Measurements from ENCODE around the gene PSMD13. TPM values are rescaled to one million over a fixed set of nuclear protein-coding genes. Genes with fewer than 3 reads are reported as not detected.

The PSMD13 gene
- total RNA-seq, 2 experiments from 2014 or later = 130 to 131 TPM

- ATAC-seq (ENCODE audit: low read depth) (peak; percentile 43), DNase-seq (peak; percentile 78)
- peaks cover 36% of the 10 kb centered on the region for H3K4me1 Mint-ChIP-seq
- no peaks in the 10 kb centered on the region for H3K27me3 Mint-ChIP-seq
- peaks cover 51% of the 10 kb centered on the region for H3K36me3 Mint-ChIP-seq
- H3K27ac Mint-ChIP-seq = peak overlapping the region; percentile 98
- H3K4me3 Mint-ChIP-seq = peak overlapping the region; percentile 90
- H3K9me3 Mint-ChIP-seq = no peaks in the 10 kb centered on the region
- POLR2A ChIA-PET = interaction anchor here (0.6 to 16.3 kb wide), 24 partner anchors 7 to 219 kb away, joined by 3 to 336 read pairs (median 4); partner anchors contain the start of genes BET1L, IFITM1, IFITM2 and IFITM5
These were observed 51.2 kb downstream of the PSMD13 start for GRCh38 chr11:287821-288477.

GRCh38 chr11:288478-289397, 52.0 kb downstream of the PSMD13 start, which contains the start of gene PGGHG:
PGGHG (plus strand) TSS chr11:289126; CDS start chr11:289817, 691 bp downstream.
- POLR2A ChIA-PET = interaction anchor here (0.8 to 16.3 kb wide), 17 partner anchors 9 to 160 kb away, joined by 3 to 336 read pairs (median 27); partner anchors contain the start of genes BET1L, IFITM1, IFITM5 and NLRP6
- ATAC-seq (ENCODE audit: low read depth) (peak; percentile 38), DNase-seq (peak; percentile 88)
- Mint-ChIP-seq H3K27ac (peak within 1 kb of the TSS; percentile 98), H3K36me3 (peaks cover 46% of the 10 kb centered on the region), H3K9me3 (no peaks in the 10 kb centered on the region), H3K4me1 (peaks cover 33% of the 10 kb centered on the region), H3K27me3 (no peaks in the 10 kb centered on the region), H3K4me3 (peak within 1 kb of the TSS; percentile 93)

- Mint-ChIP-seq H3K36me3 (peaks cover 48% of the 10 kb centered on the region), H3K4me3 (peak overlapping the region; percentile 93), H3K4me1 (peaks cover 35% of the 10 kb centered on the region), H3K27me3 (no peaks in the 10 kb centered on the region), H3K27ac (peak overlapping the region; percentile 95), H3K9me3 (no peaks in the 10 kb centered on the region)
- ATAC-seq (ENCODE audit: low read depth) (peak; percentile 0), DNase-seq (peak; percentile 65)
- POLR2A ChIA-PET = interaction anchor here (0.8 to 16.3 kb wide), 13 partner anchors 10 to 159 kb away, joined by 3 to 336 read pairs (median 43); partner anchors contain the start of genes BET1L, IFITM1, IFITM5 and NLRP6
These were observed 52.6 kb downstream of the PSMD13 start for GRCh38 chr11:289398-289711.

GRCh38 chr11:289712-290620, 53.2 kb downstream of the PSMD13 start:
- Mint-ChIP-seq H3K4me3 (peak overlapping the region; percentile 93), H3K4me1 (peaks cover 34% of the 10 kb centered on the region), H3K27me3 (no peaks in the 10 kb centered on the region), H3K27ac (peak overlapping the region; percentile 95), H3K36me3 (peaks cover 44% of the 10 kb centered on the region), H3K9me3 (no peaks in the 10 kb centered on the region)
- POLR2A ChIA-PET = interaction anchor here (0.7 to 16.3 kb wide), 19 partner anchors 10 to 159 kb away, joined by 3 to 336 read pairs (median 25); partner anchors contain the start of genes BET1L, IFITM1, IFITM2 and IFITM5
- peak; percentile 7 for ATAC-seq (ENCODE audit: low read depth)
- DNase-seq = peak; percentile 70

- Mint-ChIP-seq H3K9me3 (no peaks in the 10 kb centered on the region), H3K36me3 (peaks cover 39% of the 10 kb centered on the region), H3K4me1 (peaks cover 35% of the 10 kb centered on the region), H3K27ac (peak overlapping the region; percentile 95), H3K4me3 (peak overlapping the region; percentile 93), H3K27me3 (no peaks in the 10 kb centered on the region)
- POLR2A ChIA-PET = interaction anchor here (0.7 to 16.3 kb wide), 14 partner anchors 9 to 83 kb away, joined by 3 to 336 read pairs (median 26); partner anchors contain the start of genes BET1L, IFITM1, IFITM2 and IFITM5
- ATAC-seq (ENCODE audit: low read depth) = no peak
- no peak for DNase-seq
These were observed 54.0 kb downstream of the PSMD13 start for GRCh38 chr11:290621-291231.

GRCh38 chr11:291281-292210, 54.8 kb downstream of the PSMD13 start:
- DNase-seq = peak; percentile 34
- Mint-ChIP-seq H3K27ac (peak overlapping the region; percentile 95), H3K4me3 (peak overlapping the region; percentile 93), H3K9me3 (no peaks in the 10 kb centered on the region), H3K36me3 (peaks cover 38% of the 10 kb centered on the region), H3K4me1 (peaks cover 33% of the 10 kb centered on the region), H3K27me3 (no peaks in the 10 kb centered on the region)
- no peak for ATAC-seq (ENCODE audit: low read depth)
- POLR2A ChIA-PET = interaction anchor here (0.7 to 16.3 kb wide), 10 partner anchors 10 to 84 kb away, joined by 3 to 336 read pairs (median 26); partner anchors contain the start of genes BET1L, IFITM1, NLRP6 and RIC8A

- peak overlapping the region; percentile 93 for H3K4me3 Mint-ChIP-seq
- no peaks in the 10 kb centered on the region for H3K9me3 Mint-ChIP-seq
- peak; percentile 44 for DNase-seq
- POLR2A ChIA-PET = interaction anchor here (0.7 to 16.3 kb wide), 8 partner anchors 9 to 85 kb away, joined by 3 to 336 read pairs (median 5); partner anchors contain the start of genes BET1L, IFITM2, NLRP6 and RIC8A
- H3K36me3 Mint-ChIP-seq = peaks cover 36% of the 10 kb centered on the region
- peaks cover 35% of the 10 kb centered on the region for H3K4me1 Mint-ChIP-seq
- H3K27ac Mint-ChIP-seq = peak overlapping the region; percentile 95
- no peaks in the 10 kb centered on the region for H3K27me3 Mint-ChIP-seq
- no peak for ATAC-seq (ENCODE audit: low read depth)
These were observed 55.7 kb downstream of the PSMD13 start for GRCh38 chr11:292211-293121.

- POLR2A ChIA-PET = interaction anchor here (1.1 to 13.4 kb wide), 7 partner anchors 14 to 275 kb away, joined by 3 to 264 read pairs (median 4); partner anchors contain the start of genes BET1L, IFITM2, NLRP6 and RIC8A
- H3K4me1 Mint-ChIP-seq = peaks cover 44% of the 10 kb centered on the region
- H3K4me3 Mint-ChIP-seq = peak overlapping the region; percentile 28
- no peaks in the 10 kb centered on the region for H3K27me3 Mint-ChIP-seq
- ATAC-seq (ENCODE audit: low read depth) (no peak), DNase-seq (peak; percentile 36)
- peaks cover 30% of the 10 kb centered on the region for H3K36me3 Mint-ChIP-seq
- no peaks in the 10 kb centered on the region for H3K9me3 Mint-ChIP-seq
- no peak overlapping the region for H3K27ac Mint-ChIP-seq
These were observed 56.6 kb downstream of the PSMD13 start for GRCh38 chr11:293271-293851.

GRCh38 chr11:293852-294661, 57.3 kb downstream of the PSMD13 start:
- Mint-ChIP-seq H3K4me3 (peak overlapping the region; percentile 71), H3K27ac (peak overlapping the region; percentile 76), H3K4me1 (peaks cover 46% of the 10 kb centered on the region), H3K9me3 (no peaks in the 10 kb centered on the region), H3K27me3 (no peaks in the 10 kb centered on the region), H3K36me3 (peaks cover 30% of the 10 kb centered on the region)
- no peak for ATAC-seq (ENCODE audit: low read depth)
- POLR2A ChIA-PET = interaction anchor here (0.6 to 13.4 kb wide), 8 partner anchors 14 to 282 kb away, joined by 3 to 264 read pairs (median 4); partner anchors contain the start of genes BET1L, NLRP6 and RIC8A
- peak; percentile 29 for DNase-seq

All from activated naive CD8-positive, alpha-beta T cell treated with anti-CD3 and anti-CD28 coated beads, Interleukin-2, amount 10 ng/mL, durations not matched to agents 7 days and 5 days (primary cell).